Activated T-cell treated with anti-CD3 and anti-CD28 coated beads, Interleukin-2, amount 50 U/mL, for 24 hours (primary cell): ENCODE data around the gene ADPRS.

Experiments used
- DNase-seq: peaks from one replicate; pipeline ENCODE4 v3.0.0-alpha.2; 2020
- H3K27ac Mint-ChIP-seq: 2 replicates; pipeline ENCODE4 v1.8.0; 2020; ENCODE audit warnings: mild to moderate bottlenecking, mixed read lengths
- H3K27me3 Mint-ChIP-seq: 2 replicates; pipeline ENCODE4 v1.8.0; 2020; ENCODE audit warnings: mixed read lengths
- H3K36me3 Mint-ChIP-seq: 2 replicates; pipeline ENCODE4 v1.8.0; 2020; ENCODE audit warnings: low read depth, mixed read lengths
- H3K4me1 Mint-ChIP-seq: 2 replicates; pipeline ENCODE4 v1.8.0; 2020; ENCODE audit warnings: low read depth, mixed read lengths
- H3K4me3 Mint-ChIP-seq: 2 replicates; pipeline ENCODE4 v1.8.0; 2020; ENCODE audit warnings: mild to moderate bottlenecking, moderate library complexity, mixed read lengths
- H3K9me3 Mint-ChIP-seq: 2 replicates; pipeline ENCODE4 v1.8.0; 2020; ENCODE audit warnings: mixed read lengths

ADPRS gene

DNA sequence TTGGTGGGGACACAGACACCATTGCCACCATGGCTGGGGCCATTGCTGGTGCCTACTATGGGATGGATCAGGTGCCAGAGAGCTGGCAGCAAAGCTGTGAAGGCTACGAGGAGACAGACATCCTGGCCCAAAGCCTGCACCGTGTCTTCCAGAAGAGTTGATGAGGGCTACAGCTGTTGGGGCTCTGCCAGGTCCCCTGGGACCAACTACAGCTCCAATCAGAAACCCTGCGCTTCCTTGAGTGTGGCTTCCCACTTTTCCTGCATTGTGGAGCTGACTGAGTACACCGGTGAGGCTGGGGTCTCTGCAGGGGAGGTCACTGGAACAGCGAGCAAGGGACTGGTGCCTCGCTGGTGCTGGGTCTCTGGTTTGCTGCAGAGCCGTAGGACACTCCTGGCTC is 4.5 kb downstream of the ADPRS start:
- Mint-ChIP-seq H3K4me3 (no peak overlapping the region), H3K36me3 (peaks cover 70% of the 10 kb centered on the region), H3K9me3 (no peaks in the 10 kb centered on the region), H3K4me1 (peaks cover 22% of the 10 kb centered on the region), H3K27ac (peak overlapping the region; percentile 61), H3K27me3 (no peaks in the 10 kb centered on the region)
- DNase-seq: no peak

DNA sequence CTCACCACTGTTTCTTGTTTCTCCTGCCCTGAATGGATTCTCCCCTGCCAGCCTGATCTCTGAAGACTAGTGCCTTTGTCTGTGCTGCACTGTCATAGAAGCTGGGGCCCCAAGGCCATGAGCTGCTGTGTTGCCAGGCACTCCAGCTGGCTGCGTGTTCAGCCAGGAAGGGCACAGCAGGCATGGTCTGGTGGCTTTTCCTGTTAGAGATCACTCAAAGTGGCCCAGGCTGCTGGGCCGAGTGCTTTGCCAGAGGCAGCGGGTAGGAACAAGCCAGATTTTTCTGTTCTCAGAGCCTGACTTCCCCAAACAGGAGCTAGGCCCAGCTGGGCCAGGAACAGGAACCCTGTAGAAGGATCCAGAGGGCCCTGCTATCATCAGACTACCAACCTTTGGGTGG is 5.2 kb downstream of the ADPRS start:
- peak overlapping the region; percentile 61 for H3K27ac Mint-ChIP-seq
- H3K27me3 Mint-ChIP-seq: no peaks in the 10 kb centered on the region
- H3K9me3 Mint-ChIP-seq: no peaks in the 10 kb centered on the region
- no peak for DNase-seq
- H3K4me1 Mint-ChIP-seq: peaks cover 20% of the 10 kb centered on the region
- H3K4me3 Mint-ChIP-seq: no peak overlapping the region
- H3K36me3 Mint-ChIP-seq: peaks cover 70% of the 10 kb centered on the region

DNA sequence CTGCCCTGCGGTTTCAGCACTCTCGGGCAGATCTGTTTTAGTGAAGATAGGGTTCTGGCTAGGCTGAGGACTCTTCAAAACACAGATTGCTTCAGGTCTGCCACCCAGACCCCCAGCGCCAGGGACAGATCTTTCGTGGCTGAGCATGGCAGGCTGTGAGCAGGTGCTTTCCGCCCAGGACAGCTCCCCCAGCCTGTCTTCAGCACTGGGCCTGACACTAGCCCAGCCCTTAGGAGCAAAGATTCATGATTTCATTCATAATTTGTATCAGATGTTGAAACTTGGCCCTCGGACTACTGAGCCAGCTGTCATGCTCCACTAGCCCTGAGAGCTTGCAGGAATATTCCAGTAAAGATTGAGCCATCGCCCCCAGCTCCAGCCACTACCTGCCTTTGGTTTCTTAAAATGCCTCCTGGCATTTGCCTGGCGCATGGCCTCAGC is 5.9 kb downstream of the ADPRS start:
- peaks cover 64% of the 10 kb centered on the region for H3K36me3 Mint-ChIP-seq
- no peak for DNase-seq
- H3K9me3 Mint-ChIP-seq: no peaks in the 10 kb centered on the region
- no peaks in the 10 kb centered on the region for H3K27me3 Mint-ChIP-seq
- H3K27ac Mint-ChIP-seq: peak overlapping the region; percentile 52
- H3K4me3 Mint-ChIP-seq: no peak overlapping the region
- H3K4me1 Mint-ChIP-seq: peaks cover 15% of the 10 kb centered on the region

DNA sequence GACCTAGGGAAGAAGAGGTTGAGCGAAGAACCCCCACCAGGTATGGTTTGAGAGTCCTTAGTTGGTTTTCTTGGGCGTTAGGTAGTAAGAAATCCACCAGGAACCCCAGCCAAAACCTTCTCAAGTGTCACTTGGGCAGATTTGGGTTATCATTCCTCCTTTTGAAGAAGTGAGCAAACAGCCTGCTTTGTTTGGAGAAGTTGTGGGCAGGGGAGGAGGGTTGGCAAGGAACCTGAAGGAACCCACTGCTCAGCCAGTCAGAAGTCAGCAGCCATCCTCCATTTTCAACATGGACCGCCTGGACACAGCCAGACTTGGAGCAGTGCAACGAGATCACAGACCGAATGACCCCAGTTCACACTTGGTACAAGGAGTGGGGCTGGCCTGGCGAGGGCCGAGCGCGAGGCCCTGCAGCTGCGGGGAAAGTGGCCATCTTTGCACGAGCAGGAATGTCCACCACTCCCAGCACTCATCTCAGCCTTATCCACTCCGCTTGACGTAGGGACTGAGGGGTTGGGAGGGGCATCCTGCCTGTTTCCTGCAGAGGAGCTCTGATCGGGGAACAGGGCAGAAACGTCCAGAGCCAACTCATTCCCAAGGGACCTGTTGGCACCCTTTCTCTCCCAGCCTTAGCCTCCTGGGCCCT is 7.2 kb downstream of the ADPRS start:
- H3K9me3 Mint-ChIP-seq: no peaks in the 10 kb centered on the region
- no peaks in the 10 kb centered on the region for H3K27me3 Mint-ChIP-seq
- no peak for DNase-seq
- H3K36me3 Mint-ChIP-seq: peaks cover 58% of the 10 kb centered on the region
- peaks cover 13% of the 10 kb centered on the region for H3K4me1 Mint-ChIP-seq
- no peak overlapping the region for H3K4me3 Mint-ChIP-seq
- no peak overlapping the region for H3K27ac Mint-ChIP-seq

DNA sequence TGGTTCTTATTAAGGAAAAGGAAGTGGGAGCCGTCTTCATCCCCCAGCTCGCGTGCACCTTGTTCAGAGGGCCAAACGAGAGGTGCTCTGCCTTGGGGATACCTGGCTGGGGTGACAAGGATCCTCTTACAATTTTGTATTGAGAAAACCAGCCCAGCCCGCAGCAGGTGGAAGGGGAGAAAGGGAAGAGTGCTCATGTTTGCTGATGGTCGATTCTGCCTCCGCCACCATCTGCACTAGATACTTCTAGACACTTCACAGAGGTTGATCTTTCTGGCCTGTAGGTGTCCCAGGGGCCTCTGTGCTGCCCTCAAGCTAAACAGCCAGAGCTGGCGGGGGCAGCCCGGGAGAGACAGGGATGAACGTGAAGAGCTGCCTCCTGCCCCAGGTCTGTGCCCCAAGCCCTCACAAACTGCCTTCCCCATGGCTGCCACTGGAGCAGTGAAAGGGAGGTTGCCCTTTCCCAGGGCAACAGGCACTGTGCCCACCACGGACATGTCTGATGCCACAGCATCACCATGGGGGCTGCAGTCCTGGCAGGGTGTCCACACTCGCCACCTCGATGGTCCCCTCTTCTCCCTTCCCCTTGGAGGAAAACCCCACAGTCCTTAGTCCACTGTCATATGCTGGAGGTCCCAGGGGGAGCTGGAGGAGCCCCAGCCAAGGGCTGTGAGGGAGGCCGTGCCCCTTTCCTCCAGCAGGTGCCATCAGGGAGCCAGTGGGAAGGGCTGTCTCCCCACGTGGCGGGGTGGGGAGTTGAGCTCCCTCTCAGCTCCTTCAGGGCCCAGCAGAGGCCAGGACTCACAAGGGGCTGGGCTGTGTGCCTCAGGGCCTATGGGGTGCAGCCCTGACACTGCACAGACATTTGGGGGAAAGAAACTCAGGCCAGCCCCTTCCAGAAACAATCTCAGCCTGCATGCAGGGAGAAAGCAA is 8.1 kb downstream of the ADPRS start:
- no peak for DNase-seq
- H3K4me1 Mint-ChIP-seq: peaks cover 6% of the 10 kb centered on the region
- H3K36me3 Mint-ChIP-seq: peaks cover 49% of the 10 kb centered on the region
- peak overlapping the region; percentile 8 for H3K27ac Mint-ChIP-seq
- no peak overlapping the region for H3K4me3 Mint-ChIP-seq
- no peaks in the 10 kb centered on the region for H3K9me3 Mint-ChIP-seq
- H3K27me3 Mint-ChIP-seq: no peaks in the 10 kb centered on the region

DNA sequence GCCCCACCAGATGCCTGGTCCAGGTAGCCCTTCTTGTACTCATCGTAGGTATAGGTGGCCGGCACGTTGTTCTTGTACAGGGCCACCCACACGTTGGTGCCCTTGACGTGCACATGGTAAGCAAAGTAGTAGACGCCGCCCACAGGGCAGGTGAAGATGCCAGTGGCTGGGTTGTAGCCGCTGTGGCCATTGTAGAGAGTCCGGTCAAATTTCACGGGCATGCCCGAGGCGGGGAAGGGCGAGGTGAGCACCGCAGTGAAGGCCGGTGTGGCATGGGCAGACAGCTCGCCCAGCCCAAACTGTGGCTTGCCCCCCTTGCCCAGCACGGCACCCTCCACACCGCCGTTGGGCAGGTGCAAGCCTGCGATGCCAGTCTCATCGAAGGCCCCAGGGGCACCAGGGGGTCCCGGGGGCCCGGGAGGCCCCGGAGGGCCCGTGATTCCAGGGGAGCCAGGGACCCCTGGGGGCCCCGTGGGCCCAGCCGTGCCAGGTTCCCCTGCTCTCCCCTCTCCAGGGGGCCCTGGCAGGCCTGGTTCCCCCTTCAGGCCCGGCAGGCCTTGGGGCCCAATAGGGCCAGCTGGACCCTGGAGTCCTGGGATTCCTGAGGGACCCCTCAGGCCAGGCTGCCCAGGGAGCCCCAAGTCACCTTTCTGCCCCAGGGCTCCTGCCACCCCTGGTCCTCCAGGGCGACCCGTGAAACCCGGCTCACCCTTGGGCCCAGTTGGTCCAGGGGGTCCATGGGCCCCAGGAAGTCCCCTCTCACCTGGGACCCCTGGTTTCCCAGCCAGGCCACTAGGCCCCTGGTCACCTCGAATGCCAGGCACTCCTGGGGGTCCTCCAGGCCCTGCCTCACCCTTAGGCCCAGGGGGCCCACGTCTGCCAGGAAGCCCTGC is 9.2 kb downstream of the ADPRS start:
- Mint-ChIP-seq H3K4me1 (peaks cover 4% of the 10 kb centered on the region), H3K4me3 (no peak overlapping the region), H3K9me3 (no peaks in the 10 kb centered on the region), H3K27ac (no peak overlapping the region), H3K27me3 (no peaks in the 10 kb centered on the region), H3K36me3 (peaks cover 37% of the 10 kb centered on the region)
- DNase-seq: no peak

DNA sequence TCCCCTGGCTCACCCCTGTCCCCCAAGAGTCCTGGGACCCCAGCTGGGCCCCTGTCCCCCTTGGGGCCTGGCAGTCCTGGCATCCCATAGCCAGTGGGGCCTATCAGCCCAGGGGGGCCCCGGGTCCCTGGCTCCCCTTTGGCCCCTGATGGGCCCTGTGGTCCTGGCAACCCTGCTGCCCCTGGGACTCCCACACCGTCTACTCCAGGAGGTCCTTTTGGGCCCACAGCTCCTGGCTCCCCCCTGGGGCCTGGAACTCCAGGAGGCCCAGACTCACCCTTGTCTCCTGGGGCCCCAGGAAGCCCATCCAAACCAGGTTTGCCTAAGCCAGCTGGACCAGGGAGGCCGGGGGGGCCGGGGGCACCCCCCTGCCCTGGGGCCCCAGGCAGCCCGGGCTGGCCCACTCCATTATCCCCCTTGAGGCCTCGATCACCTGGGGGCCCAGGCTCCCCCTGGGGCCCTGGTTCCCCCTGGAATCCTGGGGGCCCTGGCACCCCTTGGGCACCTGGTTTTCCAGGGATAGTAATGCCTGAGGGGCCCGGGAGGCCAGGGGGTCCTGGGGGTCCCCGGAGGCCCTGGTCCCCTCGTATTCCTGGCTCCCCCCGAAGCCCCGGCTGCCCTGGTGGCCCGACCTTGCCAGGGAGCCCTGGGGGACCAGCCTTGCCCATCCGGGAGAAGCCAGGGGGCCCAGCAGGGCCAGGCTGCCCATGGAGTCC is 10.1 kb downstream of the ADPRS start:
- no peaks in the 10 kb centered on the region for H3K9me3 Mint-ChIP-seq
- H3K27ac Mint-ChIP-seq: no peak overlapping the region
- H3K27me3 Mint-ChIP-seq: no peaks in the 10 kb centered on the region
- no peak for DNase-seq
- H3K4me3 Mint-ChIP-seq: no peak overlapping the region
- H3K4me1 Mint-ChIP-seq: peaks cover 4% of the 10 kb centered on the region
- H3K36me3 Mint-ChIP-seq: peaks cover 29% of the 10 kb centered on the region

DNA sequence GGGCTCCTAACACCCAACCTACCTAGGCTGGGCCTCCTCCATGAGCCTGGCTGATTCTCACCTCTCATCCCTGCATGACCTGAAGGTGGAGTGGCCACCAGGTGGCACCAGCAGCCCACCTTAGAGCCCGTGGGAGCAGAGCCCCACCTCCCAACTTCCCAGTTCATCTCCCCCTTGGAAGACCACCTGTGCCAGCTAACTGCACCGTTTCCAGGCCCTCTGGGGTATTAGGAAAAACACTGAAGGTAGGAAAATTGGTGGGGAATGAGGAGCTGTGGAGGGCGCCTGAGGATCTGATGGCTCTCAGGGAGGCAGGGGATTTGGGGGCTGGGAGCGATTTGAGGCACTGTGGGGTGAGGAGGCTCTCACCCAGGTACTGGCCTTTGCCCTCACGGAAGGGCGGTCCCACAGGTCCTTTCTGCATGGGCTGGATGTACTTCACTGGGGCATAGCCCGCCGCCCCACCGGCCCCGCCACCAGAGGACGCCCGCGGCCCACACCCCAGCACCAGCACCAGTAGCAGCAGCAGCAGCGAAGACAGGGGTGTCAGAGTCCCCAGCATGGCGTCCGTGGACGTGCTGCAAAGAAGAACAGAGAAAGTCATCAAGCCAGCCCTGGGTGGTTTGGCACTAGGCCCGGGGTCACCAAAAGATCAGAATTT is 11.1 kb downstream of the ADPRS start:
- H3K27me3 Mint-ChIP-seq: no peaks in the 10 kb centered on the region
- H3K4me3 Mint-ChIP-seq: peak overlapping the region; percentile 12
- H3K36me3 Mint-ChIP-seq: peaks cover 19% of the 10 kb centered on the region
- DNase-seq: peak; percentile 84
- no peaks in the 10 kb centered on the region for H3K9me3 Mint-ChIP-seq
- H3K4me1 Mint-ChIP-seq: peaks cover 4% of the 10 kb centered on the region
- H3K27ac Mint-ChIP-seq: no peak overlapping the region

DNA sequence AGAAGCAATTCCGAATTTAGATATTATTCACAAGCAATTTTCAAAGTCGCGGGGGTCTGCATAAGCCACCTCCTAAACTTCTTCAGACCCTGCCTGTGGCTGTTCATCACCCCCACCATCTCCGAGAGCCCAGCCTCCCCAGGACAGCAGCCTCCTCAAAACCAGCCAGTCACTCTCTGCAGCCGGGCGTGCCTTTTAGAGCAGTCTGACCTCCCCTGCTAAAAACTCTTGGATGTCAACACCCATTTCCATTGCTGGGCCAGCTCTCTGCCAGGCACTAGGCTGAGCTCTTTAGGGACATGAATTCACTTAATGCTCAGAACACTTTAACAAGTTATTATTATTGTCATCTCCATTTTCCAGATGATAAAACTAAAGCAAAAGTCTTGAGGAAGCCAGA is 11.7 kb downstream of the ADPRS start:
- Mint-ChIP-seq H3K9me3 (no peaks in the 10 kb centered on the region), H3K36me3 (peaks cover 15% of the 10 kb centered on the region), H3K4me1 (peaks cover 4% of the 10 kb centered on the region), H3K27me3 (no peaks in the 10 kb centered on the region), H3K4me3 (no peak overlapping the region), H3K27ac (no peak overlapping the region)
- DNase-seq: no peak

DNA sequence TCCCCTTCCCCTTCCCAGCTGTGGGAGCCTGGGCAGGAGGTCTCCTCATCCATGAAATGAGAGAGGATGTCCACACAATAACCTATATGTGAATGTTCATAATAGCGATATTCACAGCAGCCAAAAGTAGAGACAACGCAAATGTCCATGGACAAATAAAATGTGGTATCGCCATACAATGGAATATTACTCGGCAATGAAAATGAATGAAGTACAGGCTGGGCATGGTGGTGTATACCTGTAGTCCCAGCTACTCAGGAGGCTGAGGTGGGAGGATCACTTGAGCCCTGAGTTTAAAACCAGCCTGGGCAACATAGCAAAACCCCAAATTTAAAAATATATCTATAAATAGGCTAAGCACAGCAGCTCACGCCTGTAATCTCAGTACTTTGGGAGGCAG is 12.9 kb downstream of the ADPRS start:
- Mint-ChIP-seq H3K36me3 (peaks cover 4% of the 10 kb centered on the region), H3K4me1 (peaks cover 4% of the 10 kb centered on the region), H3K27ac (no peak overlapping the region), H3K27me3 (no peaks in the 10 kb centered on the region), H3K4me3 (no peak overlapping the region), H3K9me3 (no peaks in the 10 kb centered on the region)
- no peak for DNase-seq

DNA sequence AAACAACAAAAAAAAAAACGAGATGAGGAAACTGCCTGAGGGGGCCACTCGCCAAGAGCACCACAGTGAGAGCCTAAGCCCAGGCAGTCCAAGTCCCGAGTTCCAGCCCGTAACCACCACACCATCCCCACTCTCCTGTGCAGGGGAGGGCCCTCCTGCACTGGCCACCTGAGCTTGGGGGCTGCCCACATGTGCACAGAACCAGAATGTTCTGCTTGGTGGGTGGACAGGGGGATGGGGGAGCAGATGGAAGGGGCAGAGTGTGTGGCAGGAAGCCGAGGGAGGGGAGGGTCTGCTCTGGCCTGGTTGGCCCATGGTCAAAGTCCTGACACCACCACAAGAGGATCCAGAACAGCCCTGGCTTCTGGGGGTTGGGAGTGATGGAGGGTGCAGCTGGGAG is 17.6 kb downstream of the ADPRS start:
- Mint-ChIP-seq H3K27me3 (no peaks in the 10 kb centered on the region), H3K4me1 (peaks cover 22% of the 10 kb centered on the region), H3K9me3 (no peaks in the 10 kb centered on the region), H3K4me3 (no peak overlapping the region), H3K36me3 (no peaks in the 10 kb centered on the region), H3K27ac (no peak overlapping the region)
- no peak for DNase-seq

DNA sequence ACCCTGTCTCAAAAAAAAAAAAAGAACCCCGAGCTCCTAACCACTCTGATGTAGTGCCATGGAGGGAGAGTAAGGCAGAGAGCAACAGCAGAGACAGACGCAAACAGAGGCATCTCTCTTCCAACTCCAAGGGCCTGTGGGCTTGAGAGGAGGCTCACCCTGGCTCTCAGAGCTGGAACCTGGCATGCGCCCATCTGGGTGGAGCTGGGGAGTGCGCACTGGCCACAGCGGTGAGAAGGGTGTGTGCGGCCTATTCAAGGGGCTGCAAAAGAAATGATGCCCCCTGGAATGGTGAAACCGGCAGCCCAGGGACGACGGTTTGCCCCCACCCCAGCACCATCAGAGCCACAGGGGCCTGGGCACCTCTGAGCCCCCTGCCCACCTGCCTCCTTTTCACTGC is 18.7 kb downstream of the ADPRS start:
- no peaks in the 10 kb centered on the region for H3K27me3 Mint-ChIP-seq
- no peak for DNase-seq
- no peaks in the 10 kb centered on the region for H3K36me3 Mint-ChIP-seq
- peaks cover 24% of the 10 kb centered on the region for H3K4me1 Mint-ChIP-seq
- H3K9me3 Mint-ChIP-seq: no peaks in the 10 kb centered on the region
- no peak overlapping the region for H3K4me3 Mint-ChIP-seq
- H3K27ac Mint-ChIP-seq: peak overlapping the region; percentile 47

DNA sequence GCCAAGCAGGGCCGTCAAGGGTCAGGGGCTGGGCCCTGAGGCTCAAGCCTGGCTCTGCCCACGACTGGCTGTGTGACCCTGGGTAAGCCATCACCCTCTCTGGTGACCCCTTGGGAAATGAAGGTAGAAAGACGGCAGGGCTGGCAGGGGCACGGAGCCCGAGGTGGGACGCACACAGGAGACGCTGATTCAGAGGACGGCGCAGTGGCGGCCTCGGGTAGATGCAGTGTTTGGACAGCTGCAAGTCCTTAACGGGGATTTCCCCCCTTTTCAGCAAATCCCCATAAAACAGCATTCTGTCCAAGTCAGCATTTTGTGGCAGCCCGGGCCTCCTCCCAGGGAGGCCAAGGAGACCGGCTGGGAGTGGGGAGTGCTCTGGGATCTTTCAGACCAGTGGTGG is 19.6 kb downstream of the ADPRS start:
- Mint-ChIP-seq H3K36me3 (no peaks in the 10 kb centered on the region), H3K9me3 (no peaks in the 10 kb centered on the region), H3K4me3 (no peak overlapping the region), H3K27ac (no peak overlapping the region), H3K27me3 (no peaks in the 10 kb centered on the region), H3K4me1 (peaks cover 24% of the 10 kb centered on the region)
- no peak for DNase-seq
